GM13977 (cell line): ENCODE data around the gene HIGD2A.
"Not testable (repeated sequence)": the region's sequence is repeated elsewhere in the genome, so short reads cannot be mapped to it uniquely, and the experiment has no call there.

ENCODE experiments used
- DNase-seq: peaks from one replicate; pipeline ENCODE4 v3.0.0; 2012; ENCODE audit warnings: low spot score
- CTCF ChIP-seq: IDR thresholded peaks from 2 replicates; pipeline ENCODE4 v1.5.1; 2012; ENCODE audit warnings: mild to moderate bottlenecking, control low read depth; ENCODE audit not compliant: insufficient read depth; ENCODE audit errors: extremely low read depth, missing control alignments
- in situ Hi-C: fragments of 300-500 bp; cut with MboI; formaldehyde crosslinking; loops from one replicate; pipeline ENCODE4 v1.12.0; 2022; ENCODE audit warnings: low sequenced_read_pairs, low pct_unique_long_range_greater_than_20kb, mixed read lengths, inconsistent platforms; ENCODE audit not compliant: unreplicated experiment

The HIGD2A gene

DNA sequence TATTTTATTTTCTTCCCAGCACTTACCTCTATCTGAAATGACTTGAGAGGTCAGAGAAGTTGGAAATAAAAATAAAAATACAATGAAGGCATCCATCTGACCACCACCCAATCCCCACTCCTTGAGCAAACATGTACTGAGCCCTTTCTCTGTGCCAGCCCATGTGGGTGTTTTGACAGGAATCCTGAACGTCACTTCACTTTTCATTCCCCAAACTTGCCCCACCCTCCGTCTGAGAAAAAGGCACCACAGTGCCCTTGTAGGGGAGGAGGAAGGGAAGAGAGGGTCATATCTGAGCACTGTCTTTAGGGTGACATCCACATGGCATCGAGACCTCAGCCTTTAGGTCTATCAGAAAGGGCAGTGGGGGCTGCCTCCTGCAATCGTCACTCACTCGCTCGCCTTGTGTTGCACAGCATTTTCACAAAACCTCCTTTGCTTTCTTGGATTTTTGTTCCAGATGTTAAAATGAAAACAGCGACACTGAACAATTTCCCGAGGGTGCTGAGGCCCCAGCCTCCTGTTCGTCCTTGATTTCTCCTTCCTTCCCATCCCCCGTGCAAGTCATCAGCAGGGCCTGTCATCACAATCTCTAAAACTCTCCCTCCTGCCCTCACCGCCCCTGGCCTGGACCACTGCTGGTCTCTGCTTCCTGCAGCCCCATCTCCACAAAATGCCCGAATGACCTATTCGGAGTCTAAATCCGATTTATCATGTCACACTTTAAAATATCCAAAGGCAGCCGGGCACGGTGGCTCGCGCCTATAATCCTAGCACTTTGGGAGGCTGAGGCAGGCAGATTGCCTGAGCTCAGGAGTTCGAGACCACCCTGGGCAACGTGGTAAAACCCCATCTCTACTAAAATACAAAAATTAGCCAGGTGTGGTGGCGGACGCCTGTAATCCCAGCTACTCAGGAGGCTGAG lies 13.0 kb downstream of the HIGD2A start:
- no peak for TF ChIP-seq CTCF
- DNase-seq = no peak
- in situ Hi-C loops = no loop called here

GRCh38 chr5:176405656-176406435 lies 17.3 kb downstream of the HIGD2A start:
- peak; percentile 9 for TF ChIP-seq CTCF
- no peak for DNase-seq
- in situ Hi-C loops = no loop called here

GRCh38 chr5:176406436-176407052 lies 18.0 kb downstream of the HIGD2A start:
- in situ Hi-C loops = no loop called here
- no peak for DNase-seq
- no peak for TF ChIP-seq CTCF

DNA sequence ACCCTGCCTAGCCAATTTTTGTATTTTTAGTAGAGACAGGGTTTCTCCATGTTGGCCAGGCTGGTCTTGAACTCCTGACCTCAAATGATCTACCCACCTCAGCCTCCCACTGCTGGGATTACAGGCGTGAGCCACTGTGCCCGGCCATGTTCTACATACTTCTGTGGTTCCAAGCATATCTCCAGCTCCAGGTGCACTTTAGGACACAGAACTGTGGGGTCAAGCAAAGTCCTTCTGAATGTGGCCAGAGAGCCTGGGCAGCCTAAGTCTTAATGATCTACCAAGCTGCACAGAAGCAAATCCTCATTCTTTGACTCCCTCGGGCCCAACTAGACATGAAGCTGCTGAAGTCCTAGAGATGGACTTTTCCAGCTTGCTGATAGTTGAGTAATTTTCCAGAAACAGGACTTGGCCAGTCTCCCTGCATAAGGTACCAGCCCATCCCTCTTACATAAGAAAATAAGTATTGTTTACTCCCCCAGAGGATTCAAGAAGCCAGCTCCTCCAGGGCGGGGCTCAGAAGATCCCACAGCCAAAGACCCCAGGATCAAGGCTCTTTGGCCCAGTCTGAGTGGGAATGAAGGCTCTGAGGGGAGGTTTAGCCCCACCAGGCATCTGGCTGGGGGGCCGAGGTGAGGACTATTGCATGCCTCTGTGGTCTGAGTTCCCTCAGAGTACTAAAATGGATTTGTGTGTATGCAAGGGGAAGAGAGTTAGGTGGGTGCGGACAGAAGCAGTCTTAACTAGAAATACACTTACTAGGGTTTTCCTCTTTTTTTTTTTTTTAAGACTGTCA lies 19.1 kb downstream of the HIGD2A start:
- DNase-seq = no peak
- in situ Hi-C loops = no loop called here
- TF ChIP-seq CTCF = no peak

DNA sequence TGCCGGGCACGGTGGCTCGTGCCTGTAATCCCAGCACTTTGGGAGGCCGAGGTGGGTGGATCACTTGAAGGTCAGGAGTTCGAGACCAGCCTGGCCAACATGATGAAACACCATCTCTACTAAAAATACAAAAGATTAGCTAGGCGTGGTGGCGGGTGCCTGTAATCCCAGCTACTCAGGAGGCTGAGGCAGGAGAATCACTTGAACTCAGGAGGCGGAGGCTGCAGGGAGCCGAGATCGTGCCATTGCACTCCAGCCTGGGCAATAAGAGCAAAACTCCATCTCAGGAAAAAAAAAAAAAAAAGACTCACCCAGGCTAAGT lies 19.7 kb downstream of the HIGD2A start:
- DNase-seq, in situ Hi-C loops: not testable (repeated sequence)

DNA sequence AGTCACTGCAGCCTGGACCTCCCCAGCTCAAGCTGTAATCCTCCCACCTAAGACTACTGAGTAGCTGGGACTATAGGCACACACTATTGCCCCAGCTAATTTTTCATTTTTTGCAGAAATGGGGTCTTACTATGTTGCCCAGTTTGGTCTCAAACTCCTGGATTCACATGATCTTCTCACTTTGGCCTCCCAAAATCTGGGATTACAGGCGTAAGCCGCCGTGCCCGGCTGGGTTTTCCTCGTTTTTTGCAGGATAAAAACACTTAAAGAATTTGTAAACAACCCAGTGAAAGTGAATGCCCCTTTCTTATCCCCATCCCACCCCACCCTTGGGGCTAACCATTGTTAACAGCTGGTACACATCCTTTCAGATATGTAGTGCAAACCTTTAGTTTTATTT lies 20.0 kb downstream of the HIGD2A start:
- in situ Hi-C loops = no loop called here
- no peak for DNase-seq
- TF ChIP-seq CTCF = no peak
